ENCODE results near the gene PLXNC1.

PLXNC1 gene

GRCh38 chr12:94179723-94180122 lies 31.3 kb downstream of the PLXNC1 start:
- TF ChIP-seq POLR2AphosphoS5 (IDR thresholded peaks at IDR 0.05; ENCODE audit: low read depth) (no peak), SPI1 (IDR thresholded peaks at IDR 0.05; ENCODE audit: borderline replicate concordance, low read depth) (no peak), CTCF (IDR thresholded peaks at IDR 0.05; ENCODE audit: insufficient read depth, low read length) (no peak), REST (IDR thresholded peaks at IDR 0.05; ENCODE audit: insufficient replicate concordance, low read depth) (no peak), GABPA (IDR thresholded peaks at IDR 0.05; ENCODE audit: low read depth) (no peak)
- no peak for DNase-seq (ENCODE audit: low read depth in 1 of 2, low spot score in 1 of 2)
- Histone ChIP-seq H3K27ac (replicated peaks) (no peak overlapping the region), H3K27me3 (ENCODE audit: insufficient read depth, poor library complexity, severe bottlenecking) (no peaks in the 10 kb centered on the region), H3K4me3 (replicated peaks; ENCODE audit: insufficient read depth, low read length) (no peak overlapping the region)

- peak; percentile 80 to 83 for DNase-seq (ENCODE audit: low read depth in 1 of 2, low spot score in 1 of 2)
- H3K27me3 ChIP-seq (ENCODE audit: insufficient read depth, poor library complexity, severe bottlenecking), result no peaks in the 10 kb centered on the region
- H3K27ac ChIP-seq (replicated peaks), result no peak overlapping the region
- TF ChIP-seq POLR2AphosphoS5 (IDR thresholded peaks at IDR 0.05; ENCODE audit: low read depth) (peak; percentile 44; the same call in 1 of the 2 replicates), GABPA (IDR thresholded peaks at IDR 0.05; ENCODE audit: low read depth) (no peak), CTCF (IDR thresholded peaks at IDR 0.05; ENCODE audit: insufficient read depth, low read length) (no peak), SPI1 (IDR thresholded peaks at IDR 0.05; ENCODE audit: borderline replicate concordance, low read depth) (no peak; the same call in 1 of the 2 replicates), REST (IDR thresholded peaks at IDR 0.05; ENCODE audit: insufficient replicate concordance, low read depth) (no peak)
- H3K4me3 ChIP-seq (replicated peaks; ENCODE audit: insufficient read depth, low read length), result no peak overlapping the region
Measured at GRCh38 chr12:94180558-94181296, 32.4 kb downstream of the PLXNC1 start.

GRCh38 chr12:94182986-94183707 lies 34.8 kb downstream of the PLXNC1 start:
- TF ChIP-seq GABPA (IDR thresholded peaks at IDR 0.05; ENCODE audit: low read depth), result no peak
- TF ChIP-seq SPI1 (IDR thresholded peaks at IDR 0.05; ENCODE audit: borderline replicate concordance, low read depth), result no peak
- no peak for TF ChIP-seq REST (IDR thresholded peaks at IDR 0.05; ENCODE audit: insufficient replicate concordance, low read depth)
- TF ChIP-seq CTCF (IDR thresholded peaks at IDR 0.05; ENCODE audit: insufficient read depth, low read length), result no peak
- no peak for TF ChIP-seq POLR2AphosphoS5 (IDR thresholded peaks at IDR 0.05; ENCODE audit: low read depth)
- DNase-seq (ENCODE audit: low read depth in 1 of 2, low spot score in 1 of 2), result no peak
- no peaks in the 10 kb centered on the region for H3K27me3 ChIP-seq (ENCODE audit: insufficient read depth, poor library complexity, severe bottlenecking)
- no peak overlapping the region for H3K27ac ChIP-seq (replicated peaks)
- H3K4me3 ChIP-seq (replicated peaks; ENCODE audit: insufficient read depth, low read length), result no peak overlapping the region

All from HL-60 (cell line).